Measurements from ENCODE around the gene SPEF2.

Gene SPEF2

GRCh38 chr5:35860686-35861085 lies 243.0 kb downstream of the SPEF2 start:
- peak; percentile 79 for DNase-seq

GRCh38 chr5:35861718-35862117 lies 244.1 kb downstream of the SPEF2 start:
- peak; percentile 53 for DNase-seq

GRCh38 chr5:35862126-35862525 lies 244.5 kb downstream of the SPEF2 start:
- DNase-seq, result no peak

- DNase-seq, result no peak
Observed at GRCh38 chr5:35863159-35863558, 245.5 kb downstream of the SPEF2 start.

Data from fibroblast of skin of right quadriceps (primary cell).